NOMO-1 treated with DMSO at 0.1 percent for 48 hours (cell line): Measurements from ENCODE around the gene C1QTNF3.
A peak's percentile ranks its signal among the peaks of the same experiment; 100 is the strongest.

Experiments
- DNase-seq: peaks from one replicate; lab custom pipeline; 2025; ENCODE audit not compliant: unreplicated experiment; lab: John Stamatoyannopoulos, UW

Gene C1QTNF3

DNA sequence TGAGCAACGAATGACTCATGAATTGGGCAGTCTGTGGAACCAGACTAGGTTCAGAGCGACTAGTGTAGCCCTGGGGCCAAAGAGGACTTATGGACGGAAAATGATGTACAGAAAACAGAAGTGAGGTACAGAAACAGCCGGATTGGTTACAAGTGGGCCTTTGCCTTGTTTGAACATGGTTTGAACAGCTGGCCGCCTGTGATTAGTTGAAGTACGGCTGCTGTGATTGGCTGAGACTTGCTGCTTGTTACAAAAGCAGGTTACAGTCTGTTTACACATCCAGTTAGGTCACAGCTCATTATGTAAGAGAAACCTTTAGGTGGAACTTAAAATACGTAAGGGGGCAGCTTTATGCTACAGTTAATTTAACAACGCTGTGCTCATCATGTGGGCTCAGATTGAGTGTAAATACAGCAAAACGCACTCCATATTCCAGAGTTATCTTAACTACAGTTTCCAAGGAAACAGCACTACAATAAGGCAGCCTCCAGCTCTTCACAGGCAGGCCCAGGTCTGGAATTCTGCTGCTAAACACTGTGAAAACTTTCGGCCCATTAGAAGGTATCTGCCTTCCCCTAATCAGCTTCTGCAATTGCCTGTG, 41.7 kb downstream of the C1QTNF3 start:
- DNase-seq: peak; percentile 80

DNA sequence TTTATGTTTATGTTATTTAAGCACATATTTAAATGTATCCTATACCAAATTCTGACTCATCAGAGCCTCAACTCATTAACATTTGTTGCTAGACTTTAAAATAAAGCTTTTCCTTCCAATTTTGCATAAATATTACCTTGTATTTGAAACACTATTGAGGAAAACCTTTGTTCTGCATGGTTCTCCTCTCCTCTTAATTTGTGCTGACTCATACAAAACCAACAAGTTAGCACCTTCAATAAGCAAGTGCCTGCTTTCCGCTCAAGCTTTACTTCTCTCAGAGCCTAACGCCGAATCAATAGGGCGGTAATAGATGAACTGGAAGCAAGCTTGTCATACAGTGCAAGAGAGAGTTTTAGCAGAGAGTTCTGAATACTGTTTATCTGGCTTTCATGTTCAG, 43.0 kb downstream of the C1QTNF3 start:
- DNase-seq: no peak

DNA sequence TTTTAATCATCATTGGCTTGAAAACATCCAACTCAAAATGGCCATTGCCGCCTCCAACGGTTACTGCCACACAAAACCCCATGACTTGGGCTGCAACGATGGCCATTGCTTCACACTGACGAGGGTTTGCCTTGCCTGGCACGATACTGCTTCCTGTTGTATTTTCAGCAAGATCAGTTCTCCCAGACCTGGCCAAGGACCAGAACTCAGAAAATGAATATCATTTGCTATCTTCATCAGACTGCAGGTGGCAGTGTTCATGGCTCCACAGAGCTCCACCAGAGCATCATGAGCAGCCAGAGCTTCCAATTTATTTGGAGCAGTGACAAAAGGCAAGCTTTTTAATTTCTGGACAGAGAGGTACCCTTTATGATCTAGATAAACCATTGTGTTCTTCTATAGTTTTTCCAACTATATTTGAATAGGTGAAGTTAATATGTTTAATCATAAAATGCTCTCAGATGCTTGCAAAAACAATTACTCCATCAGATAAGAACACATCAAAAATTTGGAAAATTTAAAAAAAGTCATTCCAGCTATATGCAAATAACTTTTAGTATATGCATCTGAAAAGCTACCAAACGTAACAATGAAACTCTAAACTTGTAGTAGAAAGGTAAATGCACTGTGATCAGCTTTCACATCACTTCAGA, 45.6 kb downstream of the C1QTNF3 start:
- peak; percentile 97 for DNase-seq

DNA sequence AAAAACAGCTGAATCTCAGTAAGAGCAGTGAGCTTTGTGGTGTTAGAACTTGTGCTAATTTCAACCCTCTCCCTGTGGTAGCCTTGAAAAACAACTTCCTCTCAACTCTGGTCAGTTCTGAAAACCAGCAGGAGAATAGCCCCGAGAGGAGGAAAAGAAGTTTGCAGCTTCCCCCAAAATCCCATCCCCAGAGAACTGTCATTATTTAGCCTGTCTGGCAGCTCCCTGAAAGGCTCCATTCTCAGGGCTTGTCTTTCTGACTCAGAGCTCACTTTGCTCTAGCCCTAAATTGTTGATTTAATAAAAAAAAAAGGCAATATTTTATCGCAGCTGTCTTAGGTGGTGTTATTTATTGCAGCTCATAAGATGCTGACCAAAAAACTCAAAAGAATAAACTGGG, 47.1 kb downstream of the C1QTNF3 start:
- DNase-seq: peak; percentile 53

DNA sequence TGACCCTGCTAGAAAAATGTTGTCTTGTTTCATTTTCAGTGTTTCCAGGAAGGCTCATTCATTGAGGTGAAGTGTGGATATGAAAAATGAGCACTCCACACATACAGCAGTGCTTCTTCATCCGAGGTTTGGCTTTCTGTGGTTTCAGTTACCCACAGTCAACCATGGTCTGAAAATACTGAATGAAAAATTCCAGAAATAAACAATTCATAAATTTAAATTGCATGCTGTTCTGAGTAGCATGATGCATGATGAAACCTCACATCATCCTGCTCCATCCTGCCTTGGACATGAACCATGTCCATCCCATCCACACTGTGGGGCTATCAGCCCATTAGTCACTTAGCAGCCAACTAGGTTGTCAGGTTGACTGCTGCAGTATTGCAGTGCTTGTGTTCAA, 48.2 kb downstream of the C1QTNF3 start:
- DNase-seq: no peak

DNA sequence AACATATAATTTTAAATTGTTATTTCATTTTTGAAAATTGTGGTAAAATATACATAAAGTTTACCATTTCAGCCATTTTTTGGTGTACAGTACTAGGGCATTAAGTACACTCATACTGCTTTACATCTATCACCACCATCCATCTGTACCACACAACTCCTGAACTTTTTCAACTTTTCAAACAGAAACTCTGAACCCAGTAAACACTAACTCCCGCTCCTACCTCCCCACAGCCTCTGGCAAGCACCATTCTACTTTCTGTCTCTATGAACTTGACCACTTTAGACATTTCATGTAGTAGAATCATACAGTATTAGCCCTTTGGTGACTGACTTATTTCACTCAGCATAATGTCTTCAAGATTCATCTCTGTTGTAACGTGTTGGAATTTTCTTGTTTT, 50.1 kb downstream of the C1QTNF3 start:
- DNase-seq: no peak

DNA sequence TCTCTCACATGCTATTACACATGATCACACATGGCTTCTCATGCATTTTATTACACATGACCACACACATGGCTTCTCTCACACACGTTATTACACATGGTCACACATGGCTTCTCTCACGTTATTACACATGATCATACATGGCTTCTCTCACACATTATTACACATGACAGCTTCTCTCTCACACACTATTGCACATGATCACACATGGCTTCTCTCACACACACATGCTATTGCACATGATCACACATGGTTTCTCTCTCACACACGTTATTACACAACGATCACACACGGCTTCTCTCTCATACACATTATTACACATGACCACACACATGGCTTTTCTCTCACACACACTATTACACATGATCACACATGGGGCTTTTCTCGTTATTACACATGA, 57.6 kb downstream of the C1QTNF3 start:
- DNase-seq: no peak

DNA sequence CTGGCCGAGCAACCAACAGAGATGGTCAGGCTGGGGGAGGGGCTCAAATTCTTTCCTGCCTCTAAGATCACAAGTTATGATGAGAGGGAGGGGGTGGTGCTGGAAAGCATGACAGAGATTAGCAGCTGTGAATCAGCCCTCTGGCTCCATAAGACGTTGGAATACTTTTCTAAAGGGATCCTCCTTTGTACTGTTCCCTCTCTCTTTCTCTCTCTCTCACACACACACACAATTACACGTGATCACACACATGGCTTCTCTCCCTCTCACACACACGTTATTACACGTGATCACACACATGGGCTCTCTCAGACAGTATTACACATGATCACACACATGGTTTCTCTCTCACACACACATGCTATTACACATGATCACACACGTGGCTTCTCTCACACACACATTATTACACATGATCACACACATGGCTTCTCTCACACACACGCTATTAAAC, 58.3 kb downstream of the C1QTNF3 start, which contains the start of gene SLC45A2:
TSS of gene SLC45A2 (minus strand) at position 23 of the 454 bp plus-strand sequence. CDS start 110 bp downstream, outside the sequence.
- no peak for DNase-seq

DNA sequence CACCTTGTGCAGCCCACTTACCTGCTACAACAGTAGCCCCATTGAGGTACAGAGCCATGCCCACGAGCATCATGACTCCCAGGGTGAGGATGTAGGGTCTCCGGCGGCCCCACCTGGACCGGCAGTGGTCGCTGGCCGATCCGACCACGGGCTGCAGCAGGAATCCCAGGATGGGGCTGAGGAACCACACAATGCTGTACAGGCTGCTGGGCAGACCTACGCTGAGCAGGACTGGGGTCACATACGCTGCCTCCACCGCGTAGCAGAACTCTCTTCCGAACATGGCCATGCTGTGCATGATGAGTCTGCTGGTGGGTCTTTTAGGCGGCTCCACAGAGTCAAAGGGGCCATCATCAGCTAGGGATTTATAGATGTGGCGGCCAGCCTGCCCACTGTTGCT, 58.8 kb downstream of the C1QTNF3 start:
- no peak for DNase-seq

DNA sequence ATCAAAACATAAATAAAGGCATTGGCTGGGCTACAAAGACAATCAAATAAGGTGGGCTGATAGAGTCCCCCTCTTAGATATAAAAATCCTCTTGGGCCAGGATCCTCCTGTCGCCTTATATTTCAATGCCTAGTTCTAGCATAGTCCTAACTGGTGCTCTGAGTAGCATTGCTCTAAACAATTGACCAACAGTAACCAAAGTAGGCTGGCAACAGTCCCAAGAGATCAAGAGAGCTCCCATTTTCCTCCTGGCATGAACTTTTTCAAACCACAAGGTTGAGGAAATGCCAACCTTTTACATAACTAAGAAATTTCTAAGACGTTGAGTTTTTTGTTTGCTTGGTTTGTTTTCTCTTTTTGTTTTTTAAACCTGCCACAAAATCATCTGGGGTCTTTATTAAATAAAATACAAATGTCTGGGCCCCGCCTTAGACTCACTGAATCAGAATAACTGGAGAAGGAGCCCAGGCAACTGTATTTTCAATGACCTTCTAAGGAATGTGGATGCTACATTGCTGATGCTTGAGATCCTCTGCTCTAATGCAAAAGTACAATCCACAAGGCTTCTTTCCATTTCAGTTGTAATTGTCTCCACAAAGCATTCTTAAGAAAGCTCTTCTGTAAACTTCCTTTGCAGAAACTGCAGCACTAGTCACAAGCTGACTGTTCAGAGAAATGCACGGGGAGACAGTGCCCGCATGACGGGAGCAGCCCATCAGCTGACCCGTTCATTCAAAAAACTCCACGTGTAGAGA, 61.4 kb downstream of the C1QTNF3 start:
- DNase-seq: no peak

DNA sequence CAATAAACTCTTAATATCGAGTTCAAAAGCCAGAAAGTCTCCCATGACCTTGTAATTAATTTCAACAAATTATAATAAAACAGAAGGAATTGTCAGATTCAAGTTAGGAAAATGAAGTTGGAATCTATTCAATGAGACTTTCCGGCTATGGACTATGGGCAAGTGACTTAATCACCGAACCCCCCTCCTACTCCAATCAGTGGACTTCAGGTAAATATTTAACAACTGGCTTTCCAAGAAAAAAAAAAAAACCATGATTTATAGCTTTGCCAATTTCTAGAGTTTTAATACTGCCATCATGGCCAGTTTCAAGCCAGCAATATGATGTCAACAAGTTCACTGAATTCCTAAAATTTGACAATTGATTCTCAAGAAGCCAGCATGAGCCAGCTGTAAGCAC, 63.0 kb downstream of the C1QTNF3 start:
- no peak for DNase-seq

DNA sequence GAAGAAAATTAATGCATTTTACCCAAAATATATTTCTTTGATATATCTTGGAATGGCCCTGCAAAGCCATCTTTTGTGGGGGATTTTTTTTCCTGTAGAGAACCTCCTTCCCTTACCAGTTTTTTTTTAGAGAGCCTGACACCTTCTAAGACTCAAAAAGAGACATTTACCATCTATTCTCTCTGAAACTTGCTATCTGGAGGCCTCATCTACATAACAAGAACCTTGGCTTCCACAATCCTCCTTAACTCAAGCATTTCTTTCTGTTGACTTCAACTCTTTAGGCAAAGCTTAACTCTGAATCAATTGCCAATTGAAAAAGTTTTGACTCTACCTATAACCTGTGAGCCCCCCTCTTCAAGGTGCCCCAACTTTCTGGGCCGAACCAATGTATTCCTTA, 64.7 kb downstream of the C1QTNF3 start:
- DNase-seq: no peak

DNA sequence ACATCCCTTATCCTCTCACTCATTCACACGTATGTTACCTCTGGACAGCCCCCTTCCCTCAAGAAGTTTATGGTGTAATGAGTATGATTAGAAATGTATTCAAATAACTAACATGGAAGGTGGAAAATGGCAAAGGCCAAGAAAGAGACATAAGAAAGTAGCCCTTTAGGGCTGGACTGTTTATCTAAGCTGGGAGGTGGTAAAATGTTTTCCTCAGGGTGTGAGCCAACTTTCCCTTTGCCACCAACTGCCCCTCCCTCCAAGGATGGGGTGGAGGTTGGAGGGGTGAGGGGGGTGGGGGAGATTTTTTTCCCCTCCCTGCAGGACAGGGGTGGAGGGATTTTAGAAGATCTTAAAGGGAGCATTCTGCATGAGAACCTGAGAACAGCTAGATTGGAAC, 66.7 kb downstream of the C1QTNF3 start:
- no peak for DNase-seq

DNA sequence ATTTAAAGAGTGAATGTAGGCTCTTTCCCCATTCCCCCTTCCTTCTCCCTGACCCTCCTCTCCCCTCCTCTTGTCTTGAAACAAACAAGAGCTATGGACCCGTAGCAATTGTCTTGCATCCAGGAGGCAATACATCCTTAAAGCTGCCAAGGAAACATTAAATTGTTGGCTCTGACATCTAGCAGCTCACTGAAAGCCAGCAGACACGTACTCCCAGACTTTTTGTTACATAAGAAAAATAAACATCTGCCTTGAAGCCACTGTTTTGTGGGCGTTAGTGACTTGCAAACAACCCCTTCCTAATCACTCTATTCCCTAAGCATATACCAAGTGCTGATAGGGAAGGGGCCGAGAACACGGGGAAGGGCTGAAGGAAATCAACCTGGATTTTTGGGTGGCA, 67.2 kb downstream of the C1QTNF3 start:
- no peak for DNase-seq

DNA sequence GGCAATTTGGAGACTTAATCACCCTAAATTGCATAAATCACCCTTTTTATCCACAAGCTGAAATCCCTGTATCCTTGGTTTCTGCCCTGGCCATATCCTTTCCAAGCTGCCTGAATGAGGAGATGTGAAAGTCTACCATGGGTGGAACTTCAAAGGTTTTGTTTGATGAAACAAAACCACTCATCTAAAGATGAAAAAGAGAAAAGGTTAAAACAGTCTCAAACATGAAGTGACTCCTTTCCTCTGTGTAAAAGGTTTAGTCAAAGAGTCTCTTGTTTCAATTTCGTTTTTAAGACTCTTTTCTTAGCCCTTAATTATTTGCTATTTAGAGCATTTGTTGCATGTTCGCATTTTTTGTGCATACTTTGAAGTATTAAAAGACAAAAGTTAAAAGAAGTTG, 69.7 kb downstream of the C1QTNF3 start:
- DNase-seq: no peak

DNA sequence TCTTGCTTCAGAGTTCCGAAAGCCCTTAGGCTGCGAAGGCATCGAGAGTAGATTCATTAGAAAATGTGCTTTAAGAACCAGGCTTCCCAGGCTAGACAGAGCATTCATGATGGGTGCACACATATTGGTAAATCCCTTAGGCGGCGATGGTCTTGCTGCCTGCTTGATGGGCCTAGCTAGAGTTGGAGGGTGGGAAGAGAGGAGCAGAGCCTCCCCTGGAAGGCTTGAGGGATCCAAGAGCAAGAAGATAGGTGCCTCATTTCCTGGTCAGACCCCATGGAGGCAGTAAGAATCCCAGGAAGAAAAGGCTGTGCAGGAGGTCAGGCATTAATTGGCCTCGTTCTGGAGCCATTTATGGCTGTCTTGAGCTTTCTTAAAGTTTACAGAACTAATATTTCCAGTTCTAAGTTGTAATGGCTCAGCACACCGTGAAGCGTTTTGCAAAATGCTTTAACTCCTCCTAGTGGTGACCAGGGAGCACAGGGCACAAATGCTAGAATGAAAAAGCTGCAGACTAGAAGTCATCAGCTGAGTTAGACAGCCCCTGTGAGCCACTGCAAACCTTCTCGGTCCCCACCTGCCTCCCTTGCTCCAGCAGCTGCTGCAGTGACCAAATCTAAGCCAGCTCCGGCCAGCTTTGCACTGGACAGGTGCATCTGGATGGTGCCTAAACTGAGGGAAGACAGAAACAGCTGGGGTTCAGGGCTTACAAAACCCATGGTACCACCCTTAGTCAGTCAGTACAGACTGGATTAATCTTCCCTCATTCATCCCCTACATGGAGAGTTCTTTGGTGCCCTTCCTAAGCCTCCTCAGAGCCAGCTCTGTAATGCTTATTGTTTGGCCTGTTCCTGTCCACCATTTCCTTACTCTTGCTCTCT, 73.2 kb downstream of the C1QTNF3 start:
- peak; percentile 70 for DNase-seq

DNA sequence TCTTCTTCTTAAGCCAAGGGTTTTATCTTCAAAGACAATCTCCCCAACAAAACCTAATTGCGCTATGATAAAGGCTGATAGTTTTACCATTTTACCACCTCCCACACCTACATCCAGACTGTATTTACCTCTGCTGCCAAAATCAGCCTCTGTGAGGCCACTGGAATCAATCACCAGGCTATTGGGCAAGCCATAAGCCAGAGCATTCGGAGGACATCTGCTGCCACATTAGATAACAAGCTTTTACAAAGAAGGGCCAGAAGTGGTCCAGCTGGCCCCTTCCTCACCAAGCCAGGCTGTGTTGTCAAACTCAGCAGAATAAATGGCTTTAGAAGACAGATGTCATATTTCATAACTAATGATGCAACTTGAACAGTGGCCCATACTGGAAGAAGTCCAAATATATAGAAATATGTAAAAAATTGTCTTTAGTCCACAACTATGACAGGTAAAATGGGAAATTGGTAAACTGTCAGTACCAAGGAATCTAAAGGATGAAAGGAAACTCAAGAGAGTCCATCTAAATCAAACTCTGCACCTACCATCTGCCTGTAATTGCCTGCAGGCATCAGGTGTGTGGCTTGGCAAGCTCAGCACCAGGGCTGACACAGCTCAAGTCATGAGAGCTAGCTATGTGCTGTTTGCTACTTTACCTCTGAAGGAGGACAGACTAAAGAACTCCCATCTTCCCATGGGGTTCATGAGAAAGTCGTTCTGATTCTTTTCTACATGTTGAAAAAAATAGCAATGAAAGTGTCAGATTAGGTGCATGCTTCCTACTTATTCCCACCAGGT, 74.6 kb downstream of the C1QTNF3 start:
- no peak for DNase-seq
